IPS DF 19.7 (cell line): Measurements from ENCODE around the gene ALG2.

Experiments
- DNase-seq: peaks from one replicate; pipeline ENCODE4 v3.0.0-alpha.2; 2013; ENCODE audit warnings: low read depth, low spot score

Gene ALG2, protein sequence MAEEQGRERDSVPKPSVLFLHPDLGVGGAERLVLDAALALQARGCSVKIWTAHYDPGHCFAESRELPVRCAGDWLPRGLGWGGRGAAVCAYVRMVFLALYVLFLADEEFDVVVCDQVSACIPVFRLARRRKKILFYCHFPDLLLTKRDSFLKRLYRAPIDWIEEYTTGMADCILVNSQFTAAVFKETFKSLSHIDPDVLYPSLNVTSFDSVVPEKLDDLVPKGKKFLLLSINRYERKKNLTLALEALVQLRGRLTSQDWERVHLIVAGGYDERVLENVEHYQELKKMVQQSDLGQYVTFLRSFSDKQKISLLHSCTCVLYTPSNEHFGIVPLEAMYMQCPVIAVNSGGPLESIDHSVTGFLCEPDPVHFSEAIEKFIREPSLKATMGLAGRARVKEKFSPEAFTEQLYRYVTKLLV

DNA sequence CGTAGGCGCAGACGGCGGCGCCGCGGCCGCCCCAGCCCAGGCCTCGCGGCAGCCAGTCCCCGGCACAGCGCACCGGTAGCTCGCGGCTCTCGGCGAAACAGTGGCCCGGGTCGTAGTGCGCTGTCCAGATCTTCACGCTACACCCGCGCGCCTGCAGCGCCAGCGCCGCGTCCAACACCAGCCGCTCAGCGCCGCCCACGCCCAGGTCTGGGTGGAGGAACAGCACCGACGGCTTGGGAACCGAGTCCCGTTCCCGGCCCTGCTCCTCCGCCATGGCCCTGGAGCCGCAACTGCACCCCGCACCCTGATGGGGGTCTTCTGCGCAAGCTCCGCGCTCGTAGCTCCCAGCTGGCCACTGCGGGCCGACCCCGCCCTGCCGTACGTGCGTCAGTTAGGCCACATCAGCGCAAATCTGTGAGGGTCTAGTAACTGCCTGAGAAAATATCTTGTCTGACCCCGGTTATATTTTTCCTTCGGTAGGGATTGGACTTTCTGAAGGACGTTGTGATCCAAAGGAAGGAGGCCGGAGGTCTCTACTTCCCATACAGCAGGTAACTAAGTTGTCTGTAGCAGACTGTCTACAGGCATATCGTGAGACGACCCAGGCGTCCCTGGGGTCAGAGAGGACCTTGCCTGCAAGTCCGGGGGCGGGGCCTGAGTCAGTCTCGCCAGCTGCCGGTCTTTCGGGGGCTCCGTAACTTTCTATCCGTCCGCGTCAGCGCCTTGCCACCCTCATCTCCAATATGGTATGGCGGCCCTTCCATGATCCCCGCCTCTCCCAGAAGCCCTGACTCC, at the start of gene ALG2, which contains the start of gene SEC61B:
Gene ALG2 (minus strand): TSS at position 322 of the 795 bp plus-strand sequence. CDS start 48 bp downstream, at position 274.
Gene SEC61B (plus strand): TSS at position 662 of the 795 bp plus-strand sequence. CDS start 82 bp downstream, at position 744.
- peak; percentile 74 for DNase-seq

DNA sequence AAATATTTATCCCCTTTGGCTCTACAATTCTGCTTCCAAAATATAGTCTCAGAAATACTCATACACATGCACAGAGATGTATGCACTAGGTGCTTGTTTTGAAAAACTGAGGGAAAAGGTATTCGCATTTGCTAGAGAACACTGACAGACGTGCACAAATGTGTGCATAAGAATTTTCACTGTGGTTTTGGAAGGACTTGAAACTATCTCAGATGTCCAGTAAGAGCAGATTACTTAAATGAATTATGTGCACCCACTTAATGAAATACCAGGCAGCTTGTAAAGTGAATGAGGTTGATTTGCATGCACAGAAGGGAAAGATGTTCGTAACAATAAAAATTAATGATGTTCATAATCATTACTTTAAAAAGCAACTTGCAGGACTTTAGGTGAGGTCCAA, 48.7 kb upstream of the ALG2 start:
- no peak for DNase-seq

DNA sequence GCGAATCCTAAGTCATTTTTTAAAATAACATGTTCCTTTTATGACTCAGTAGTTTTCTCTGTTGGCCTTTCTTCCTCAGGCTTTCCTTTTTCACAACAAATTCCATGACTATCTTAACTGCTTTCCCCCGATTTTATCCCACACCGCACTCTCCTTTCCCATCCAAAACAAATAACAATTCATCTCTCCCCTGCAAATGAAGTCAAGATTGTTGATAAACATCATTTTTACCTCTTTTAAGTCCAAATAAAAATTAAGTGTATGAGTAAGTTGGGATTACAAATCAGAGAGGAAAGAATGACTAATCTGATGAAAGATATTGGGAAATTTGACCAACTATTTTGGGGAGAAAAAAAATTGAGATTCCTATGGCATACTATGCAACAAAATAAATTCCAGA, 47.7 kb upstream of the ALG2 start:
- no peak for DNase-seq

DNA sequence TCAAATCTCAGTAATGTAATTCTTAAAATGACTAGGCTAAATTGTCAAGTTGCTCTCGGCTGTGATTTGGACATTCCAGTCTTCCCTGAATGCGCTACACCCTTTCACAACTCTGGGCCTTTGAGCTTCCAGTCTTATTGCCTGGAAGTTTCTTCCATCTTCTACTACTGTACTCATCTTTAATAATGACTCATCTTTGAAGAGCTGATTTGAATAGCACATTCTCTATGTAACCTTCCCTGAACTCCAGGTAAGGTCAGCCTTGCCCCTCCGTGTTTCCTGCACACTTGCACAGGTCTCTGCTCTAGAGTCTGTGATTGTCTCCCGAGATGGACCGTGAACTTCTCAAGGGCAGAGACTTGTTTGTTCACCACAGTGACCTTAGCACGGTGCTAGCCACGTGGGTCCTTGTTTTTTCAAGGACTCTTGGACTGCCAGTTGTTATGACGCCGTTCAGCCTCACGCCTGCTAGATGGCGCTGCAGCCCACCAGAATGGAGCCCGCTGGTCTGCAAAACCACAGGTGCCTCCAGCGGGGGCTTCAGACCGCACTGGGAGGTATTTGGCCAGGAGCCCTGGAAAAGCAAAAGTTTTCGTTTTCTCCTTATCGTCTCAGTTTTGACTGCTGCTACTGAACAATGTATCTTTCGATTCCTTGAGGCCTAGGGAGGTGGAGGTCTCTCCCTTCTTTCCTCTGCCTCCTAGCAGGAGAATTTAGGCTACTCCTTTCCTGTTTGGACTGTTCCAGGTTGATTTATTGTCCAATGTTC, 44.7 kb upstream of the ALG2 start:
- peak; percentile 38 for DNase-seq

DNA sequence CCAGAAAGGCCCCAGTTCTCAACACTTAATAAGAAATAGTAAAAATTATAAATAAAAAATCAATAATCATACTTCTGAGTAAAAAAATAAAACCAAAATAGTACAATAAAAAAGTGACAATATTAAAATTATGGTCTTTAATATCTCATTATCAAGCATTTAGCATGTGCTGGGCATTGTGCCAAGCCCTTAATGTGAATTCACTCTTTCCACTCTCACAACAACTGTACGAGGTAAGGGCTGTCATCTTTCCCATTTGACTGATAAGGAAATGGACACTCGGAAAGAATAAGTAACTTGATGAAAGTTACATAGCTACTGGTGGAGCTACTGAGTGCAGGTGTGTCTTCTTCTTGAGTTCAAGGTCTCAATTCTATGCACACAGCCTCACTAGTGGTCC, 43.9 kb upstream of the ALG2 start:
- DNase-seq: no peak

DNA sequence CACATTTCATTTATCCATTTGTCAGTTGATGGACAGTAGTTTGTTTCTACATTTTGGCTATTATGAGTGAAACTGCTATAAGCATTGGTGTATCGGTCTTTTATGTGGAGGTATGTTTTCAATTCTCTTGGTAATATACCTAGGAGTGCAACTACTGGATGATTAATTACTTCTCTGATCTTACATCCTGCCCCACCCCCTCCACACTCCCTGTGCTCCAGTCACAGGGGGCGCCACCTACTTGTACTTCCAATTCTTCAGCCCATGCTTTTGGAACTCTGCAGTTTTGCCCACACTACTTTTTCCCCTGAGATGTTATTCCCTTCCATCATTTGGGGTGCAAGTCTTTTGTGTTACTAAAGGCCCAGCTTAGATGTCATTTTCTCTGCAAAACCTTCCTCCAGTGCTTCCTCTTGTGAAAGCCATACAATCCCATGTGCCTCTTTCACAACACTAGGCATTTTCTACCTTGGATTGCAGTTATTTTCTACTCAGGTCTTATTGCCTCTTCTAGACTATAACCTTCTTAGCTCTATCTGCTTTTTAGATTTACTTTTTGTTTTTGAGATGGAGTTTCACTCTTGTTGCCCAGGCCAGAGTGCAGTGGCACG, 42.4 kb upstream of the ALG2 start:
- DNase-seq: no peak

DNA sequence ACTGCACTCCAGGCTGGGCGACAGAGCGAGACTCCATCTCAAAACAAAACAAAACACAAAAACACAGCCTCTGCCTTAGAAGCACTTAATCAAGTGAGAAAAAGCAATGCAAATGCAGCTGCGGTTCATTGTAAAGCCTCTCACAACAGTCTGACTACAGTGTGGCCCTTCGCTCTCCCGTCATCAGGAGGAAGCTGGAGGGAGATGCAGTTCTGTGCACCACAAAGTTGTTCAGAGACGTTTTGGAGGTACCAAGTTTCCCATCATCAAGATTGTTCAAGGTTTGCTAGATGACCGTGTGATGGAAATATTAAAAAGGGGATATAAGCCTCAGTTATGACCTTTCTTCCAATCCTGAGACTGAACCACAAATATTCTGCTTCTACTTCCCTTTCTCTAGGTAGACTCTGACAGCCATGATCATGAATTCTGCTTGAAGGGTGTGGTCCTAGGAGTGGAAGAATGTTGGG, 41.2 kb upstream of the ALG2 start:
- no peak for DNase-seq

DNA sequence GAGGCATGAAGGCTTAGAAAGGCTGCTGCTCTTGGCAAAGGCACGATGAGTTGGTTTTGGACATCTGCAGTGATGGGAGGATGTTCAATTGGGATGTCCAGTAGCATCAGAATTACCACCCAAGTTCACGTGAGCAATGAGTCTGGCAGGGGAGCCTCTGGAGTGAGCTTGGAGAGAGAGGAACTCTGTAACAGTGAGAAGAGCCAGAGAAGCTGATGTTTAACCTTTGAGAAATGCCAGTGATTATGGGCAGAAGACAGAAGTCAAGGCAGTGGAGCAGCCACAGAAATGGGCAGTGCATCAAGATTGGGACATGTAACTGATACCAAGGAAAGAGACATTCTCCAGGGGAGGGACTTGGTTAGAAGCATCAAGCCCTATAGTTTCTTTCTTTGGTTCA, 40.2 kb upstream of the ALG2 start:
- no peak for DNase-seq

DNA sequence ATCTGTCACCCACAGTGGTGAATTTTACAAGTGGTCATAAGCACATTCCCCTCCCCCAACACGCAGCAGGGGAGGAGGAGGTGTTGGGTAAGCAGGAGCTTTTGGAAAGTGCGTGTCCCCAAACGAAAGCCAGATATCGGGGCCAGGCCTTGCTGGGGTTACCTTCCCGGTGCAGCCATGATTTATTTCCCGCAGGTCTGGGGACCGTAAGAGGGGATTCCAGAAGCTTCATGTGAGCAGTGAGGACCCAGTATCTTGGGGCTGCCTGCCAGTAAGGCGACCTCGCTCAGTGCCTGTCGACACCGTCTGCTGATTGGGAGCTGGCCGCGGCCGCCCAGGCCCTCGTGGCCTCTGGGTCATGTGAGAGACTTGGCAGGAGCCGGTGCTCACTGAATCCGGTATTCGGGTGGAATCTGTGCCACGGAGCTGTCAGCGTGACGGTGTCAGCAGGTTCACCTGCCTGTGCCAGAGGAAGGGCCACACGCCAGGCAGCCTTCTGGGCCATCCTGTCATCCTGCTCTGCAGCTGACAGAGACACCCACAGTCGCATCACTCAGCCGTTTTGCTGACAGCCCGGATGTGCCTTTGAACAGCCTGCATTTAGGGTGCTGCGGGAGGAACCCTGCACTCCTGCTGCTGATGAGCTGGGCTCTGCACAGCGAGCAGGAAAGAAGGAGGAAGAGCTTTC, 37.6 kb upstream of the ALG2 start:
- DNase-seq: no peak

DNA sequence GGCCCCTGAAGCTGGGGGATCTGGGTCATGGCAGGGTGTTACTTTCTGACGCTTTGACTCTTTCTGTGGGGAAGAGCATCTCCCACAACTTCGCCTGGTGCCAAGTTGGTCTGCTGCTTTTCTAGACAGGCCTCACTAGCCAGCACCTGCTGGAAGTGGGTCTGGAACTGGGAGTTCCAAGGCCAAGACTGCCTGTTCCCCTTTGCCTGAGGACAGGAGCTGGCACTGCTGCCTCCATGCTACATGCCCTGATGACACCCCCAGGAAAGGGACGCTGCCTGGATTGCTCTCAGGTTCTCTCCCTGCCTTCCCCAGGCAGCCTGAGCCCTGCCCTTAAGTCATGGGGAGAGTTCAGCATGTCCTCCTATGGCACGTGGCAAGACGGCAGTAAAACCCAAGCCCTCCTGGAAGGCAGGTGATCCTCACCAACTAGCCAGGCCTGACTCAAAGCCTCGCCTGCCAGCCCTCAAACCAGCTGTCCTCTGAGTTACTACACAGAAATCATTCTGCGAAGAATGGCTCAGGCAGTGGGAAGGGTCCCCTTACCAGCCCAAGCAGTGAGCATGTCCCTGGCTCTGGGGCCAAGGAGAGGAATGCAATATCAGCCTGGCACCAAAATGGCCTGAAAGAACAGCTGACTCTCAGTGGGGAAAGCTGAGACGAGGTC, 36.1 kb upstream of the ALG2 start:
- no peak for DNase-seq

DNA sequence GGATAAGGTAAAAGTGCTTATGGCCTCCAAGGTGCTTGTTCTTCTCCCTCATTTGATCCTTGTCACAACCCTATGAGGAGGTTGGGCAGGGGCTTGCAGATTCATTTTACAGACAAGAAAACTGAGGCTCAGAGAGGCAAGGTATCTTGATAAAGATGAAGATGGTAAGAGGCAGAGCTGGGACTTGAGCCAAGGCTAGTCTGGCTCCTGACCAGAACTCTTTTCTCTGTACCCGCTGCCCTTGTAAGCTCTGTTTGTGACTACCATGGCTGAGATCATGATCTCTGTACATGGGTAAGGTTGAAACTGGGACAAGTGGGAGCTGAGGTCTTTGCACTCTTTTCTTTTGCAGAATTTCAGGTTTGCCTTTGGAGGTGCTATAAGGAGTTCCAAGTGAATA, 33.9 kb upstream of the ALG2 start:
- no peak for DNase-seq

DNA sequence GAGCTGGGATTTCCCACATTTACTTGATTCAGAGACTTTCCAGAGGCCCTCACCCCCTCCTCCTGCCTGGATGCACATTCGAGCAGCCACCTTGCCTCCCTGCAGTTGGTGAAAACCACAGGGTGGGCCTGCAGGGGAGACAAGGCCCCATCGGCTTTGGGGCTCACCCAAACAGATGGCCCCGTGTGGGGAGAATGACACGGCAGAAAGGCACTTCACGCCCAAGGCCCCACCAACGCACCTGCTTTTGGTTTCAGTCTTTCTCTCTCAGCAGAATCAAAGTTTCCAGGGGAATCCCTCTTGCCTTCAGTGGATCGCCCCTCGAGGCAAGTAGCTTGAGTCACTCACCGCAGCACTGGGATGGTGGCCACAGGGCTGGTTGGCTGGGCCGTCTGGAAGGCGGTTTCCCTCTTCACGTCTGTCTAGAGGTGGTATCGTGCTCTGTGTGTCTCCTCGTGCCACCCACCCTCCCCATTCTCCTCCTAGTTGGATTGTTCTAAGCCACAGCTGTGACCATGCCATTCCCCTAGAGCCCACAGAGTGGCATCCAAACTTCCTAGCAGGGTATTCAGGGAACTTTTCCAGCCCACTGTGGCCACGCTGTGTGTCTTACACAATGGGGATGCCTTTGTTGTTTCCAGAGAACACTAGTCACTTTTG, 32.2 kb upstream of the ALG2 start:
- no peak for DNase-seq

DNA sequence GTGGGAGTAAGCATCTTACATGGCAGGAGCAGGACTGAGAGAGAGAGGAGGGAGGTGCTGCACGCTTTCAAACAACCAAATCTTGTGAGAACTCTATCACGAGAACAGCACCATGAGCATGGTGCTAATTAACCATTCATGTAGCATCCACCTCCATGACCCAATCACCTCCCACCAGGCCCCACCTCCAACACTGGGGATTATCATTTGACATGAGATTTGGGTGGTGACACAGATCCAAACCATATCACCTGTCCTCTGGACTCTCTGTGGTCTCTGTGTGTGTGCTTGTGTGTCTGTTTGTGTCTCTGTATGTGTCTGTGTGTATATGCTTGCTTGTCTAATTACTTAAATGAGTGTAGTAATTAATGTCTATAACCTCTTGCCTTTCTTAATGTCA, 31.4 kb upstream of the ALG2 start:
- no peak for DNase-seq

DNA sequence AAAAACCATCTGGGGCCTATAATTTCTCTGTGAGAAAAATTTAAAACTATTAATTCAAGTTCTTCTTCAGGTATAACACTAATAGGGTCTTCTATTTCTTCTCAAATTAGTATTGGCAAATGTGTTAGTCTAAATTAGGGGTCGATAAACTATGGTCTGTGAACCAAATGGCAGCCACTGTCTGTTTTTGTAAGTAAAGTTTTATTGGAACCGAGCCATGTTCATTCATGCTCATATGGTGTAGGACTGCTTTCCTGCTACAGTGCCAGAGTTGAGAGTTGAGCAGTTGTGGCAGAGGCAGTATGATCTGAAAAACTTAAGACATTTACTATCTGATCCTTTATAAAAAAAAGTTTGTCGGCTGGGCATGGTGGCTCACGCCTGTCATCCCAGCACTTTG, 29.4 kb upstream of the ALG2 start:
- no peak for DNase-seq

DNA sequence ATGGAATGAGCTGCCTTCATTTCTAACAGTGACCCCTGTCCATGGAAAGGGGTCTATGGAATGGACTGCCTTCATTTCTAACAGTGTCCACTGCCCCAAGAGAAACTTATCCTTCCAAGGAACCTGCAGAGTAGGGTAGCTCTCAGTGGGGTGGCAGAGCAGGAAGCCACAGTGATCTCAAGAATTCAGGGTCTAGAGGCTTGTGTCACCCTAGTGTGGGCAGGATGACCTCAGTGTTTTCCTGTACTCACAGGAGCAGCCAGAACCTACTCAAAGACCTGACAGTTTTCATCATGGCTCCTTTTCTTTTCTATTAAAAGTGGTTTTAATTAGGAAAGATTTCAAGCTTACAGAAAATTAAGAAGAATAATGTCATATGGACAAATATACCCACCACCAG, 27.9 kb upstream of the ALG2 start:
- no peak for DNase-seq

DNA sequence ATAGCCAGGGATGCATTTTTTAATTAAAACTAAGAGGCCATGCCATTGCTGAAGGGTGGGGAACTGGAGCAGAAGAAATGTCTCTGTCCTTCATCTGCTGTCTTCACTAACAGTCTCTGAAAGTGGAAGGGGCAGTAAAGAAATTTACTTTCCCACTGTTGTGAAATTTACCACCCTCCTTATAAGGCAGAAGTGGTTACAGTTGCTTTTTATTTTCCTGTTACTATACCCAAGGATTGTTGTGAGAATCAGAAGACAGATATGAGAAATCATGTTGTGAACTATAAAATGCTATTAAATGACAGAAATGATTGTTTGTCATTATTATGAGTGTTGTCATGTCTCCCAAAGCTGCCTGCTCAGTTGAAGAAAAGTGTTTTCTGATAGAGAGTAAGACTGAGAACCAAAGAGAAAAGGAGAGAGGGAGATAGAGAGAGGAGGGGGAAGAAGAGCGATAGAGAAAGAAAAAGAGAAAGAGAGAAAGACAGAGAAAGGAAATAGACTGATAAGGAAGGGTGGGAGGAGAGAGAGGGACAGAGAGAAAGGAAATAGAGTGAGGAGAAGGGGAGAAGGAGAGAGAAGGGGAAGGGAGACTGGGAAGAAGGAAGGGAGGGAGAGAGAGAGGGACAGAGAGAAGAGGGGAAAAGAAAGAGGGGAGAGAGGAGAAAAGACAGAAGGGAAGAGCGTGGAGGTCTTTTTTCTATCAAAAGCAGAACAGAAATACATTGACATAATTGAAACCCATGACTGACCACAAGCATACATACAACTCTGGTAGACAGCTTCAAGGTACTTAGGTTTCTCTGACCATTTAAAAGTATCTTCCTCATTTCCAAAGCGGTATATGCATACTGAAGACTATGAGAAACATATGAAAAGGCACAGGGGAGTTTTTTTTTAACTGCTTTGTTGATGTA, 22.9 kb upstream of the ALG2 start:
- no peak for DNase-seq

DNA sequence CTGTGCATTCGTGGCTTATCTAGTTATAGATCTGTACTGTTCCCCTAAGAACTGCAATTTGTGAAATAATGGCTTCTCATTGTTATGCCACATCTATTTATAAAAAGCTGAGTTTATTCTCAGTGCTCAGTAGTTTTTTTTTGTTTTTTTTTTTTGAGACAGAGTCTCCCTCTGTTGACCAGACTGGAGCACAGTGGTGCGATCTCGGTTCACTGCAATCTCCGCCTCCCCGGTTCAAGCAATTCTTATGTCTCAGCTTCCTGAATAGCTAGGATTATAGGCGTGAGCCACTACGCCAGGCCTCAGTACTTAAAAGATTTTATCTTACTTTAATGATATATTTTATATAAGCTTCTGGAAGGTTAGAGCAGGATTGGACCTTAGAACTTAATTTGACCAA, 19.4 kb upstream of the ALG2 start:
- no peak for DNase-seq

DNA sequence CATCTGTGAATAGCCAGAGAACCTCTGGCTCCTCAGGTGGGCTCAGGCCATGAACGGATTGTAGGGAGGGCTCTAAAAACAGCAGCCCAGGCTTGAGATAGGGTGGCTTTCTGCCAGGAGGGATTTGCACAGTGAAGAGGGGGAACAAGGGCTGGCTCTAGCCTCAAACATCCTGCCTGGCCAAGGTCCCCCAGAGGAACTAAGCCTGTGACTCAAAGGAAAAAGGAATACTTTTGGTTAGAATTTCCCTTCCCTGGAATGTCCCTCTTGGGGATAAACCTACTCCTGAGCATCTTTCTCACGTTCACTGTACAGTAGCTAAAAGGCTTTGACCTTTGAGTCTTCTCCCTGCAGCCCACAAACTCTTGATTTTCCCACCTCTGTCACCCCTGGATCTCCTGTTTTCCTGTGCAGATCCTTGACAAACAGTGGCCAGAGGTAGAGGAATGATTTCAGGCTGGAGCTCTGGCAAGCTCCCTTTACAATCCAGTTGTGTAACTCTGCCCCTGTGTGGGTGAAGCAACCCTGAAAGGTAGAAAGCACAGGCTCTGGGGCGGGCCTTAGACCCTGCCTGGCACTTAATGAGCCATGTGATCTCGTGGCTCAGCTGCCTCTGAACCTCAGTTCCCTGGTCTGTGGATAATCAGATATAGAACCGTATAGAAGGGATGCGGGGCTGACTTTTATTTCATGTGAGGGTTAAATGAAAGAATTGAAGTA, 17.8 kb upstream of the ALG2 start:
- no peak for DNase-seq
